GM19438 (cell line): ENCODE measurements around the gene CPAMD8.

Experiments
- ATAC-seq: cut with Tn5 transposase; IDR thresholded peaks from one replicate; pipeline ENCODE4 v1.9.1; 2021; ENCODE audit warnings: low read depth; ENCODE audit not compliant: unreplicated experiment

The CPAMD8 gene

GRCh38 chr19:16851031-16851712 lies 175.4 kb downstream of the CPAMD8 start:
- no peak for ATAC-seq

GRCh38 chr19:16850133-16850532 lies 176.5 kb downstream of the CPAMD8 start:
- no peak for ATAC-seq

GRCh38 chr19:16849168-16849567 lies 177.4 kb downstream of the CPAMD8 start:
- ATAC-seq, result no peak

- no peak for ATAC-seq
These were observed 179.2 kb downstream of the CPAMD8 start for GRCh38 chr19:16847430-16847829.

GRCh38 chr19:16846901-16847300 lies 179.7 kb downstream of the CPAMD8 start:
- no peak for ATAC-seq
